Fibroblast of the aortic adventitia (primary cell): ENCODE measurements around the gene TMC3. TPM values are rescaled to one million over a fixed set of nuclear protein-coding genes. Genes with fewer than 3 reads are reported as not detected.
A peak's percentile ranks its signal among the peaks of the same experiment; 100 is the strongest.

Experiments
- DNase-seq: peaks from one replicate; pipeline ENCODE4 v3.0.0-alpha.2; 2010; ENCODE audit warnings: low read depth
- H3K4me3 ChIP-seq: 2 replicates; pipeline ENCODE4 v1.5.1; 2011; ENCODE audit warnings: low read depth, mild to moderate bottlenecking, control low read depth, low read length, moderate library complexity
- CTCF ChIP-seq: IDR thresholded peaks from 2 replicates; pipeline ENCODE4 v1.5.1; 2011; ENCODE audit warnings: mild to moderate bottlenecking, low read length, control low read depth, inconsistent platforms; ENCODE audit not compliant: insufficient read depth
- total RNA-seq: library from RNA; depleted of rRNA; stranded (reverse); fragments of >200 nt; gene quantifications from 2 replicates; pipeline ENCODE4 v1.2.3, GENCODE V29; 2012; ENCODE audit warnings: low replicate concordance

Gene TMC3
- total RNA-seq, 1 donor = under 0.01 TPM

GRCh38 chr15:81398910-81399551 is 25.0 kb upstream of the TMC3 start:
- no peak for TF ChIP-seq CTCF
- DNase-seq = peak; percentile 35

GRCh38 chr15:81398456-81398855 is 24.4 kb upstream of the TMC3 start:
- DNase-seq = no peak
- no peak for TF ChIP-seq CTCF
- H3K4me3 ChIP-seq = no peak overlapping the region

More at GRCh38 chr15:81398910-81399551, 25.0 kb upstream of the TMC3 start:
- no peak overlapping the region for H3K4me3 ChIP-seq

- peak; percentile 13 for DNase-seq
- TF ChIP-seq CTCF = no peak
Observed at GRCh38 chr15:81394603-81395002, 20.6 kb upstream of the TMC3 start.

GRCh38 chr15:81391657-81392056 is 17.6 kb upstream of the TMC3 start:
- TF ChIP-seq CTCF = no peak
- no peak overlapping the region for H3K4me3 ChIP-seq
- no peak for DNase-seq

More at GRCh38 chr15:81394603-81395002, 20.6 kb upstream of the TMC3 start:
- H3K4me3 ChIP-seq = no peak overlapping the region

GRCh38 chr15:81388436-81388770 is 14.4 kb upstream of the TMC3 start:
- DNase-seq = no peak
- TF ChIP-seq CTCF = no peak
- no peak overlapping the region for H3K4me3 ChIP-seq

- DNase-seq = no peak
- TF ChIP-seq CTCF = no peak
- H3K4me3 ChIP-seq = no peak overlapping the region
Observed at GRCh38 chr15:81387621-81388435, 13.8 kb upstream of the TMC3 start.

GRCh38 chr15:81386947-81387346 is 12.9 kb upstream of the TMC3 start:
- no peak for DNase-seq
- H3K4me3 ChIP-seq = no peak overlapping the region
- TF ChIP-seq CTCF = no peak
